Spleen (tissue), 7 donors: ENCODE measurements around the gene ZNF436.
"Not testable (repeated sequence)": the region's sequence is repeated elsewhere in the genome, so short reads cannot be mapped to it uniquely, and the experiment has no call there.

Source experiments
- CTCF ChIP-seq, 11 experiments: fragments of 200-600 bp in 7 of 11; fragments of 450-650 bp in 4 of 11; sonication (generic) in 4 of 11; IDR thresholded peaks in 8 of 11; conservative IDR thresholded peaks in 3 of 11; 1 replicate in 7 of 11; 2 replicates in 4 of 11; pipeline versions ENCODE4 v1.4.0 to v1.8.0; 2016 to 2021; ENCODE audit warnings: antibody characterized with exemption in 11 of 11, inconsistent platforms in 4 of 11, mild to moderate bottlenecking in 1 of 11
- POLR2A ChIP-seq, 3 donors: fragments of 450-650 bp; IDR thresholded peaks; one replicate each; pipeline ENCODE4 v1.5.1; 2017; ENCODE audit warnings: antibody characterized with exemption in 3 of 3, mild to moderate bottlenecking in 1 of 3
- POLR2AphosphoS5 ChIP-seq, 3 donors: sonication (generic); formaldehyde crosslinking; IDR thresholded peaks; one replicate each; pipeline ENCODE4 v1.5.1; 2017; ENCODE audit warnings: antibody characterized with exemption in 3 of 3
- donor health status: DM: no; HTN: no; CAD: no; lungs with moderate emphysema.
- donor health status: DM: no; HTN: no; CAD: no.
- donor health status: DM: no; HTN: no; CAD: no.

GRCh38 chr1:23310280-23310679 lies 59.4 kb downstream of the ZNF436 start:
- TF ChIP-seq CTCF (IDR thresholded peaks at IDR 0.05 in 8 of 11, conservative IDR thresholded peaks at IDR 0.05 in 3 of 11); POLR2AphosphoS5 (IDR thresholded peaks at IDR 0.05); POLR2A (IDR thresholded peaks at IDR 0.05): not testable (repeated sequence)
